GM10248 (cell line): Measurements from ENCODE around the gene PLA2G6.

ENCODE experiments used
- CTCF ChIA-PET: fragments of 300-600 bp; sonication (Branson Sonifier 250); formaldehyde crosslinking; extraction: SDS; loops from one replicate; lab custom pipeline; 2021; ENCODE audit warnings: antibody characterized with exemption; lab: Yijun Ruan, JAX
- POLR2A ChIA-PET: fragments of 350-650 bp; sonication (Branson Sonifier 250); formaldehyde crosslinking; extraction: SDS; loops from one replicate; lab custom pipeline; 2020; ENCODE audit warnings: antibody characterized with exemption; lab: Yijun Ruan, JAX
- DNase-seq: peaks from one replicate; pipeline ENCODE4 v3.0.0; 2012; ENCODE audit errors: extremely low spot score
- TF ChIP-seq, protein P1 (sequence below): IDR thresholded peaks from 2 replicates; pipeline ENCODE4 v1.5.1; 2012; ENCODE audit warnings: mild to moderate bottlenecking, low read depth; ENCODE audit errors: extremely low read depth, missing control alignments, control extremely low read depth

Gene PLA2G6

GRCh38 chr22:38193580-38193979 lies 11.9 kb upstream of the PLA2G6 start:
- POLR2A ChIA-PET, result no interaction called here
- no peak for DNase-seq
- CTCF ChIA-PET, result interaction anchor here (1.0 to 1.5 kb wide), 2 partner anchors 36 to 44 kb away, joined by 3 read pairs; no protein-coding TSS in a partner anchor
- TF ChIP-seq, protein P1, sequence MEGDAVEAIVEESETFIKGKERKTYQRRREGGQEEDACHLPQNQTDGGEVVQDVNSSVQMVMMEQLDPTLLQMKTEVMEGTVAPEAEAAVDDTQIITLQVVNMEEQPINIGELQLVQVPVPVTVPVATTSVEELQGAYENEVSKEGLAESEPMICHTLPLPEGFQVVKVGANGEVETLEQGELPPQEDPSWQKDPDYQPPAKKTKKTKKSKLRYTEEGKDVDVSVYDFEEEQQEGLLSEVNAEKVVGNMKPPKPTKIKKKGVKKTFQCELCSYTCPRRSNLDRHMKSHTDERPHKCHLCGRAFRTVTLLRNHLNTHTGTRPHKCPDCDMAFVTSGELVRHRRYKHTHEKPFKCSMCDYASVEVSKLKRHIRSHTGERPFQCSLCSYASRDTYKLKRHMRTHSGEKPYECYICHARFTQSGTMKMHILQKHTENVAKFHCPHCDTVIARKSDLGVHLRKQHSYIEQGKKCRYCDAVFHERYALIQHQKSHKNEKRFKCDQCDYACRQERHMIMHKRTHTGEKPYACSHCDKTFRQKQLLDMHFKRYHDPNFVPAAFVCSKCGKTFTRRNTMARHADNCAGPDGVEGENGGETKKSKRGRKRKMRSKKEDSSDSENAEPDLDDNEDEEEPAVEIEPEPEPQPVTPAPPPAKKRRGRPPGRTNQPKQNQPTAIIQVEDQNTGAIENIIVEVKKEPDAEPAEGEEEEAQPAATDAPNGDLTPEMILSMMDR, result no peak

DNA sequence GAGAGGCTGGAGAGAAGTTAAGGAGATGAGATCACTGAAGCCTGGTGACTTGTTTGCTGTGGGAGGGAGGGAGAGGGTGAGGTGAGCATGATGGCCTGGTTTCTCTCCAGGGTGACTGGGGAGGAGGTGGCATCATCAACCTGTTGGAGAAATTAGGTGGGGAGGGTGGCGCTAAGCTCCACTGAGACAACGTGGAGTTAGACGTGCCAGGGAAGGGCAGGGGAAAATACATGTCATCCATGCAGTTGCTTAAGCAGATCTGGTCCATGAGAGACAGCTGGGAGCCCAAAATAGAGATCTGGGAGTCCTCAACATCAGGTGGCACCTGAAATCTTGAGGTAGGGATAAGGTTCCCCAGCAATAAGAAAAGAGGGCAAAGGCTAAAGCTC lies 10.8 kb upstream of the PLA2G6 start:
- ChIA-PET CTCF (interaction anchor here (1.0 to 1.5 kb wide), 3 partner anchors 38 to 47 kb away, joined by 3 to 4 read pairs (median 3); no protein-coding TSS in a partner anchor), POLR2A (no interaction called here)

DNA sequence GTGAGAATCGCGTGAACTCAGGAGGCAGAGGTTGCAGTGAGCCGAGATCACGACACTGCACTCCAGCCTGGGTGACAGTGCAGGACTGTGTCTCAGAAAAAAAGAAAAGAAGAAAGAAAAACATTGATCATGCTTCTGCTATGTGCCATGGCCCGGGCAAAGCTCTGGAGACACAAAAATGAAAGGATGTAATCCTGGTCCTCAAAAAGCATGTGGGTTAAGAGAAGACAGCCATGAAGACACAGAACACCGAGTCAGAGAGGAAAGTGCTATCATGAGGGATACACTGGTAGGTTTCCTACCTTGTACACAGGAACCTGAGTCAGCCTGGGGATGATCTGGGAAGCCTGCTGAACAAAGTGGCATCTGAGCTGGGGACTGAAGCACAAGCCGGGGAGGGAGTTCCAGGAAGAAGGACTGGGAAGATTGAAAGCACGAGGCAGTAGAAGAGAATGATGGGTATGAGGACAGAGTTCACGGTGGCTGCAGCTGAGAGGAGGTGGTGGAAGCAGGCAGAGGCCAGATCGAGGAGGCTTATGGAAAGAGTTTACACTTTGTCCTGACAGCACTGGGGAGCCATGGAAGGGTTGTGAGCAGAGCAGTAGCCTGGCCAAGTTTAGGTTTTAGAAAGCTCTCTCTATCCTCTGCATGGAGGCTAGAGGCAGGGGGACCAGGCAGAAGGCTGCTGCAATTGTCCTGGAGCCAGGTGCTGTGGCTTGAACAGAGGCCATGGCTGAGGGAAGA lies 10.3 kb upstream of the PLA2G6 start:
- no peak for DNase-seq
- TF ChIP-seq, protein P1, result no peak
- ChIA-PET CTCF (interaction anchor here (1.2 to 1.5 kb wide), 3 partner anchors 10 to 48 kb away, joined by 3 to 4 read pairs (median 4); partner anchors contain the start of gene MAFF), POLR2A (no interaction called here)

More for the DNA sequence above, 10.8 kb upstream of the PLA2G6 start:
- TF ChIP-seq, protein P1, result no peak
- no peak for DNase-seq

DNA sequence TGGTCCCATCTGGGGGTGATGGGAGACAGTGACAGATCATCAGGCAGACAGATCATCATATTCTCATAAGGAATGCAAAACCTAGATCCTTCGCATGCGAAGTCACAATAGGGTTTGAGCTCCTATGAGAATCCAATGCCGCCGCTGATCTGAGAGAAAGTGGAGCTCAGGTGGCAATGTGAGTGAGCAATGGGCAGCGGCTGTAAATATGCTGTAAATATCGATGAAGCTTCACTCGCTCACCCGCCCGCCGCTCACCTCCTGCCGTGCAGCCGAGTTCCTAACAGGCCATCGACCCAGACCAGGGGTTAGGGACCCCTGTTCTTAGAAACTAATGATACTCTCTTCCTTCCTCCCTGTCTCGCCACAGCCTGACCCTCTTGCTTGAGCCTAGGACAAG lies 9.4 kb upstream of the PLA2G6 start:
- TF ChIP-seq, protein P1, result no peak
- ChIA-PET POLR2A (no interaction called here), CTCF (interaction anchor here (1.2 kb wide), 1 partner anchor 11 kb away, joined by 4 read pairs; the partner anchor contains the start of gene MAFF)
- DNase-seq, result no peak

GRCh38 chr22:38190581-38190980 lies 9.0 kb upstream of the PLA2G6 start:
- ChIA-PET CTCF (no interaction called here), POLR2A (no interaction called here)
- TF ChIP-seq, protein P1, result no peak
- DNase-seq, result no peak

DNA sequence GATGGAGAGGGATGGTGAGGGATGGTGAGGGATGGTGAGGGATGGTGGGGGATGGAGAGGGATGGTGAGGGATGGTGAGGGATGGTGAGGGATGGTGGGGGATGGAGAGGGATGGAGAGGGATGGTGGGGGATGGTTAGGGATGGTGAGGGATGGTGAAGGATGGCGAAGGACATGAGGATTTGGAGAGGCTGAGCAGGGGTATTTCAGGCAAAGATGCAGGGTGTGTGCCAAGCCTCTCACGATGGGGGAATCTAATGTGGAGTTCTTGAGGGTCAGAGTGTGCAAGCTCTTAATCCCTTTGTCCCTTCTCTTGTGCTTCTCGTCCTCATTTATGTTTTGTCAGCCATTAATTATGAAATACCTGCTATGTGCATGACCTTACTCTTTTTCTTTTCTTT lies 7.5 kb upstream of the PLA2G6 start:
- TF ChIP-seq, protein P1, result no peak
- CTCF ChIA-PET, result interaction anchor here (1.2 kb wide), 1 partner anchor 25 kb away, joined by 3 read pairs; no protein-coding TSS in a partner anchor
- POLR2A ChIA-PET, result no interaction called here
- DNase-seq, result no peak
